ENCODE data around the gene SCAP. TPM values are rescaled to one million over a fixed set of nuclear protein-coding genes. Genes with fewer than 3 reads are reported as not detected.

The SCAP gene
- total and polyA plus RNA-seq, 2 donors (not counting 1 experiment from before 2014, with no cell fraction given), result 13.6 to 67.7 TPM

GRCh38 chr3:47433796-47434195 is 41.9 kb downstream of the SCAP start:
- Histone ChIP-seq H2AFZ (ENCODE audit: low read length) (no peak overlapping the region), H3K4me3 (replicated peaks in 1 of 4; ENCODE audit: control extremely low read depth in 1 of 4, insufficient read depth in 1 of 4, low read depth in 3 of 4, low read length in 4 of 4) (no peak overlapping the region), H3K27ac (ENCODE audit: insufficient read depth, low read length) (no peak overlapping the region), H3K9me3 (ENCODE audit: control insufficient read depth, insufficient read depth, low read depth, low read length) (no peaks in the 10 kb centered on the region), H4K20me1 (ENCODE audit: control insufficient read depth, extremely low read depth, insufficient read depth, low read length) (no peaks in the 10 kb centered on the region), H3K79me2 (ENCODE audit: control insufficient read depth, insufficient read depth, low read length) (no peaks in the 10 kb centered on the region), H3K4me1 (ENCODE audit: control insufficient read depth, extremely low read depth, insufficient read depth, low read length) (no peaks in the 10 kb centered on the region), H3K27me3 (ENCODE audit: control insufficient read depth, insufficient read depth, low read length) (no peaks in the 10 kb centered on the region), H3K9ac (ENCODE audit: insufficient read depth, low read length) (no peak overlapping the region), H3K4me2 (ENCODE audit: extremely low read depth, insufficient read depth, low read length) (no peak overlapping the region), H3K36me3 (ENCODE audit: control insufficient read depth, insufficient read depth, low read length) (peaks cover 7% of the 10 kb centered on the region)
- TF ChIP-seq CTCF (conservative IDR thresholded peaks at IDR 0.05 in 1 of 2, IDR thresholded peaks at IDR 0.05 in 1 of 2; ENCODE audit: low read depth in 1 of 2, low read length in 2 of 2), result no peak
- TF ChIP-seq EZH2 (IDR thresholded peaks at IDR 0.05; ENCODE audit: low read length, missing control alignments), result no peak
- DNase-seq (ENCODE audit: low read depth in 2 of 2), result no peak

- DNase-seq (ENCODE audit: low read depth in 2 of 2), result no peak
- no peaks in the 10 kb centered on the region for H3K79me2 ChIP-seq (ENCODE audit: control insufficient read depth, insufficient read depth, low read length)
- H3K4me1 ChIP-seq (ENCODE audit: control insufficient read depth, extremely low read depth, insufficient read depth, low read length), result no peaks in the 10 kb centered on the region
- H4K20me1 ChIP-seq (ENCODE audit: control insufficient read depth, extremely low read depth, insufficient read depth, low read length), result no peaks in the 10 kb centered on the region
- no peak for TF ChIP-seq CTCF (conservative IDR thresholded peaks at IDR 0.05 in 1 of 2, IDR thresholded peaks at IDR 0.05 in 1 of 2; ENCODE audit: low read depth in 1 of 2, low read length in 2 of 2)
- no peak for TF ChIP-seq EZH2 (IDR thresholded peaks at IDR 0.05; ENCODE audit: low read length, missing control alignments)
- H3K9ac ChIP-seq (ENCODE audit: insufficient read depth, low read length), result no peak overlapping the region
- H3K27me3 ChIP-seq (ENCODE audit: control insufficient read depth, insufficient read depth, low read length), result no peaks in the 10 kb centered on the region
- H2AFZ ChIP-seq (ENCODE audit: low read length), result no peak overlapping the region
- no peak overlapping the region for H3K27ac ChIP-seq (ENCODE audit: insufficient read depth, low read length)
- H3K4me2 ChIP-seq (ENCODE audit: extremely low read depth, insufficient read depth, low read length), result no peak overlapping the region
- H3K9me3 ChIP-seq (ENCODE audit: control insufficient read depth, insufficient read depth, low read depth, low read length), result no peaks in the 10 kb centered on the region
- no peak overlapping the region for H3K4me3 ChIP-seq (replicated peaks in 1 of 4; ENCODE audit: control extremely low read depth in 1 of 4, insufficient read depth in 1 of 4, low read depth in 3 of 4, low read length in 4 of 4)
- H3K36me3 ChIP-seq (ENCODE audit: control insufficient read depth, insufficient read depth, low read length), result peaks cover 9% of the 10 kb centered on the region
These were observed 43.1 kb downstream of the SCAP start for GRCh38 chr3:47432673-47433072.

- Histone ChIP-seq H3K27me3 (ENCODE audit: control insufficient read depth, insufficient read depth, low read length) (no peaks in the 10 kb centered on the region), H3K79me2 (ENCODE audit: control insufficient read depth, insufficient read depth, low read length) (no peaks in the 10 kb centered on the region), H3K27ac (ENCODE audit: insufficient read depth, low read length) (no peak overlapping the region), H3K4me1 (ENCODE audit: control insufficient read depth, extremely low read depth, insufficient read depth, low read length) (no peaks in the 10 kb centered on the region), H3K9me3 (ENCODE audit: control insufficient read depth, insufficient read depth, low read depth, low read length) (no peaks in the 10 kb centered on the region), H2AFZ (ENCODE audit: low read length) (no peak overlapping the region), H3K36me3 (ENCODE audit: control insufficient read depth, insufficient read depth, low read length) (peaks cover 9% of the 10 kb centered on the region), H4K20me1 (ENCODE audit: control insufficient read depth, extremely low read depth, insufficient read depth, low read length) (no peaks in the 10 kb centered on the region), H3K9ac (ENCODE audit: insufficient read depth, low read length) (no peak overlapping the region), H3K4me2 (ENCODE audit: extremely low read depth, insufficient read depth, low read length) (no peak overlapping the region), H3K4me3 (replicated peaks in 1 of 4; ENCODE audit: control extremely low read depth in 1 of 4, insufficient read depth in 1 of 4, low read depth in 3 of 4, low read length in 4 of 4) (no peak overlapping the region)
- DNase-seq (ENCODE audit: low read depth in 2 of 2), result no peak
- TF ChIP-seq EZH2 (IDR thresholded peaks at IDR 0.05; ENCODE audit: low read length, missing control alignments), result no peak
- TF ChIP-seq CTCF (conservative IDR thresholded peaks at IDR 0.05 in 1 of 2, IDR thresholded peaks at IDR 0.05 in 1 of 2; ENCODE audit: low read depth in 1 of 2, low read length in 2 of 2), result no peak
These were observed 44.5 kb downstream of the SCAP start for GRCh38 chr3:47431225-47431624.
